ENCODE measurements around the gene MAS1.

Gene MAS1

GRCh38 chr6:159878341-159878740 lies 12.4 kb upstream of the MAS1 start:
- in situ Hi-C loops (cut with MboI; ENCODE audit: low sequenced_read_pairs): no loop called here

GRCh38 chr6:159879856-159880255 lies 10.9 kb upstream of the MAS1 start:
- in situ Hi-C loops (cut with MboI; ENCODE audit: low sequenced_read_pairs): no loop called here

- in situ Hi-C loops (cut with MboI; ENCODE audit: low sequenced_read_pairs): no loop called here
Observed at GRCh38 chr6:159880412-159880975, 10.3 kb upstream of the MAS1 start.

GRCh38 chr6:159884720-159885119 lies 6.1 kb upstream of the MAS1 start:
- in situ Hi-C loops (cut with MboI; ENCODE audit: low sequenced_read_pairs): no loop called here

- in situ Hi-C loops (cut with MboI; ENCODE audit: low sequenced_read_pairs): no loop called here
Observed at GRCh38 chr6:159886270-159886669, 4.5 kb upstream of the MAS1 start.

GRCh38 chr6:159887146-159887545 lies 3.6 kb upstream of the MAS1 start:
- in situ Hi-C loops (cut with MboI; ENCODE audit: low sequenced_read_pairs): no loop called here

GRCh38 chr6:159887761-159888160 lies 3.0 kb upstream of the MAS1 start:
- in situ Hi-C loops (cut with MboI; ENCODE audit: low sequenced_read_pairs): no loop called here

- in situ Hi-C loops (cut with MboI; ENCODE audit: low sequenced_read_pairs): no loop called here
Observed at GRCh38 chr6:159890201-159890600, 587 bp upstream of the MAS1 start.

GRCh38 chr6:159892053-159892452 lies 1.3 kb downstream of the MAS1 start:
- in situ Hi-C loops (cut with MboI; ENCODE audit: low sequenced_read_pairs): no loop called here

GRCh38 chr6:159893064-159893463 lies 2.3 kb downstream of the MAS1 start:
- in situ Hi-C loops (cut with MboI; ENCODE audit: low sequenced_read_pairs): no loop called here

- in situ Hi-C loops (cut with MboI; ENCODE audit: low sequenced_read_pairs): no loop called here
Observed at GRCh38 chr6:159894991-159895390, 4.2 kb downstream of the MAS1 start.

- in situ Hi-C loops (cut with MboI; ENCODE audit: low sequenced_read_pairs): no loop called here
Observed at GRCh38 chr6:159897603-159898002, 6.8 kb downstream of the MAS1 start.

GRCh38 chr6:159898519-159898918 lies 7.7 kb downstream of the MAS1 start:
- in situ Hi-C loops (cut with MboI; ENCODE audit: low sequenced_read_pairs): no loop called here

GRCh38 chr6:159899994-159900745 lies 9.4 kb downstream of the MAS1 start:
- in situ Hi-C loops (cut with MboI; ENCODE audit: low sequenced_read_pairs): no loop called here

GRCh38 chr6:159902620-159903019 lies 11.8 kb downstream of the MAS1 start:
- in situ Hi-C loops (cut with MboI; ENCODE audit: low sequenced_read_pairs): no loop called here

- in situ Hi-C loops (cut with MboI; ENCODE audit: low sequenced_read_pairs): no loop called here
Observed at GRCh38 chr6:159904497-159904911, 13.7 kb downstream of the MAS1 start.

- in situ Hi-C loops (cut with MboI; ENCODE audit: low sequenced_read_pairs): no loop called here
Observed at GRCh38 chr6:159906400-159906799, 15.6 kb downstream of the MAS1 start.

GRCh38 chr6:159908535-159908934 lies 17.7 kb downstream of the MAS1 start:
- in situ Hi-C loops (cut with MboI; ENCODE audit: low sequenced_read_pairs): no loop called here

GRCh38 chr6:159908979-159909378 lies 18.2 kb downstream of the MAS1 start:
- in situ Hi-C loops (cut with MboI; ENCODE audit: low sequenced_read_pairs): no loop called here

GRCh38 chr6:159910342-159910741 lies 19.6 kb downstream of the MAS1 start:
- in situ Hi-C loops (cut with MboI; ENCODE audit: low sequenced_read_pairs): no loop called here

GRCh38 chr6:159913375-159913774 lies 22.6 kb downstream of the MAS1 start:
- in situ Hi-C loops (cut with MboI; ENCODE audit: low sequenced_read_pairs): no loop called here

GRCh38 chr6:159913862-159914564 lies 23.2 kb downstream of the MAS1 start:
- in situ Hi-C loops (cut with MboI; ENCODE audit: low sequenced_read_pairs): no loop called here
